AG10803 (cell line): ENCODE measurements around the gene RBFA.

Source experiments
- DNase-seq: peaks from one replicate; pipeline ENCODE4 v3.0.0; 2010; ENCODE audit warnings: low read depth
- H3K4me3 ChIP-seq: 2 replicates; pipeline ENCODE4 v1.5.1; 2011; ENCODE audit warnings: mild to moderate bottlenecking, low read length, control low read depth
- CTCF ChIP-seq: conservative IDR thresholded peaks from 2 replicates; pipeline ENCODE4 v1.5.1; 2011; ENCODE audit warnings: mild to moderate bottlenecking, low read length, control low read depth, inconsistent platforms

Gene RBFA

GRCh38 chr18:80029690-80030089 lies 4.5 kb upstream of the RBFA start:
- no peak for TF ChIP-seq CTCF

GRCh38 chr18:80033181-80034067 lies 810 bp upstream of the RBFA start:
- no peak for TF ChIP-seq CTCF
- DNase-seq, result peak; percentile 50

More at GRCh38 chr18:80029690-80030089, 4.5 kb upstream of the RBFA start:
- no peak for DNase-seq
- H3K4me3 ChIP-seq, result no peak overlapping the region

GRCh38 chr18:80034852-80035406 lies 695 bp downstream of the RBFA start:
- no peak for DNase-seq
- H3K4me3 ChIP-seq, result peak overlapping the region; percentile 94
- TF ChIP-seq CTCF, result no peak

More at GRCh38 chr18:80033181-80034067, 810 bp upstream of the RBFA start:
- peak overlapping the region; percentile 81 for H3K4me3 ChIP-seq

GRCh38 chr18:80035997-80036396 lies 1.8 kb downstream of the RBFA start:
- no peak for DNase-seq
- no peak overlapping the region; the same call in 1 of the 2 replicates for H3K4me3 ChIP-seq
- TF ChIP-seq CTCF, result no peak

GRCh38 chr18:80037300-80037699 lies 3.1 kb downstream of the RBFA start:
- H3K4me3 ChIP-seq, result no peak overlapping the region
- no peak for DNase-seq
- no peak for TF ChIP-seq CTCF

- TF ChIP-seq CTCF, result no peak
- no peak overlapping the region for H3K4me3 ChIP-seq
Measured at GRCh38 chr18:80037869-80038630, 3.8 kb downstream of the RBFA start.

More at GRCh38 chr18:80037869-80038630, 3.8 kb downstream of the RBFA start:
- no peak for DNase-seq
